HG03280 (cell line): ENCODE data around the gene YBX1.
"Not testable (repeated sequence)": the region's sequence is repeated elsewhere in the genome, so short reads cannot be mapped to it uniquely, and the experiment has no call there.

Experiments used
- ATAC-seq: cut with Tn5 transposase; IDR thresholded peaks from one replicate; pipeline ENCODE4 v1.9.1; 2021; ENCODE audit warnings: mild to moderate bottlenecking, moderate library complexity; ENCODE audit not compliant: unreplicated experiment

Gene YBX1

GRCh38 chr1:42689912-42690311 is 7.7 kb downstream of the YBX1 start:
- ATAC-seq, result no peak

GRCh38 chr1:42690477-42691156 is 8.4 kb downstream of the YBX1 start:
- no peak for ATAC-seq

GRCh38 chr1:42691157-42691498 is 8.9 kb downstream of the YBX1 start:
- ATAC-seq, result no peak

DNA sequence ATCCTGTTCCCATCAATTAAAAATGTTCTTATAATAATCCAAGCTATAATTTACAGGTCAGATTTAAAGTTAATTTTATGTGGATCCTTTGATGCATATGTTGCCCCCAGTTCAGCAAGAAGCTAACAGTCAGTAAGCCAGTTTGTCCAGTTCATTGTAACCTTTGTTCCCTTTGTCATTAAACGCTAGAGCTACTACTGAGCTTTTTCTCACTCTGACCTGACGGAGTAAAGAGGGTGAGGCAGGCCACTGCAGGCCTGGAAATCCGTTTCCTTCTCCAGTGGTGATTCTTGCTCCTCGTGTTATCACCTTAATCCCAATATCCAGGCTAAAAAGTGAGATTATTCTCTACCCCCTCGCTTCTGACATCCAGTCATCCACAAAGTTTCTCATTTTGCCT is 10.2 kb downstream of the YBX1 start:
- ATAC-seq, result no peak

- ATAC-seq, result no peak
These were observed 10.7 kb downstream of the YBX1 start for GRCh38 chr1:42692911-42693310.

GRCh38 chr1:42698081-42698813 is 16.0 kb downstream of the YBX1 start:
- no peak for ATAC-seq

GRCh38 chr1:42700006-42700405 is 17.8 kb downstream of the YBX1 start:
- ATAC-seq, result no peak

- no peak for ATAC-seq
These were observed 21.8 kb downstream of the YBX1 start for GRCh38 chr1:42703888-42704464.

GRCh38 chr1:42712808-42713207 is 30.6 kb downstream of the YBX1 start:
- not testable (repeated sequence) for ATAC-seq

- ATAC-seq, result no peak
These were observed 31.1 kb downstream of the YBX1 start for GRCh38 chr1:42713293-42713692.

DNA sequence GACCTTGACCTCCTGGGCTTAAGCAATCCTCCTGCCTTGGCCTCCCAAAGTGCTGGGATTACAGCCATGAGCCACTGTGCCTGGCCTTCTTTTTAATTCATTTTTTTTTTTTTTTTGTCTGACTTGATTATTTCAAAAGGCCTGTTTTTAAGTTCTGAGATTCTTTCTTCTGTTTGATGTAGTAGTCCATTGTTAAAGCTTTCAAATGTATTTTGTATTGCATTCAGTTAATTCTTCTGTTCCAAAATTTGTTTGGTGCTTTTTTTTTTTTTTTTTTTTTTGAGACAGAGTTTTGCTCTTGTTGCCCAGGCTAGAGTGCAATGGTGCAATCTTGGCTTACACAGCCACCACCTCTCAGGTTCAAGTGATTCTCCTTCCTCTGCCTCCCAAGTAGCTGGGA is 32.2 kb downstream of the YBX1 start:
- ATAC-seq, result not testable (repeated sequence)

DNA sequence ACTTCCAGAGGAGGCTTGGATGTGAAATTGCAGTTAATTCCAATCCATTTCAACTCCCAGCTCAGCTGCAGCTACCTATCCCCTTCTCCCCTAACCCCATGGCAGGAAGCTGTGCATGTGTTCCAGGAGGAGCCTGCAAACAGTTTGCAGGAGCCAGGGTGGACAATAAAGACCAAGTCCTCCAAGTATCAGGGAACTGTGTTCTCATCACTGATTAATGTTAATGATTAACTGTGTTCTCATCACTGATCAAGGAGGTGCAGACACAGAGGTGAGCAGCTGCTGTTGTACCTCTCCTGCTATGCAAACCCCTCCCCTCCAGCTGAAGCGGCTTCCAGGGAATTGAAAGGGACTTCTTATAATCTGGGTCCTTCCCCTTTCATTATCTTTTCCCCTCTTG is 38.6 kb downstream of the YBX1 start:
- no peak for ATAC-seq

- ATAC-seq, result no peak
These were observed 39.7 kb downstream of the YBX1 start for GRCh38 chr1:42721926-42722325.

- ATAC-seq, result not testable (repeated sequence)
These were observed 40.2 kb downstream of the YBX1 start for GRCh38 chr1:42722403-42722802.

DNA sequence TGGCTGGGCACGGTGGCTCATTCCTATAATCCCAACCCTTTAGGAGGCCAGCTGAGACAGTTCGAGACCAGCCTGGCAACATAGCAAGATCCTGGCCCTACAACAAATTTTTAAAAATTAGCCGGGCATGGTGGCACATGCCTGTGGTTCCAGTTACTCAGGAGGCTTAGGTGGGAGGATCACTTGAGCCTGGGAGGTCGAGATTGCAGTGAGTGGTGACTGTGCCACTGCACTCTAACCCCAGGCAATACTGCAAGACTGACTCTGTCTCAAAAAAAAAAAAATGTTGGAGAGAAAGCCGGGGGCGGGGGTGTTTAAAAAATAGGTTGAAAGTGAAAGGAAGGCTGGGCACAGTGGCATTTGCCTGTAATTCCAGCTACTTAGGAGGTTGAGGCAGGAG is 41.3 kb downstream of the YBX1 start:
- no peak for ATAC-seq

DNA sequence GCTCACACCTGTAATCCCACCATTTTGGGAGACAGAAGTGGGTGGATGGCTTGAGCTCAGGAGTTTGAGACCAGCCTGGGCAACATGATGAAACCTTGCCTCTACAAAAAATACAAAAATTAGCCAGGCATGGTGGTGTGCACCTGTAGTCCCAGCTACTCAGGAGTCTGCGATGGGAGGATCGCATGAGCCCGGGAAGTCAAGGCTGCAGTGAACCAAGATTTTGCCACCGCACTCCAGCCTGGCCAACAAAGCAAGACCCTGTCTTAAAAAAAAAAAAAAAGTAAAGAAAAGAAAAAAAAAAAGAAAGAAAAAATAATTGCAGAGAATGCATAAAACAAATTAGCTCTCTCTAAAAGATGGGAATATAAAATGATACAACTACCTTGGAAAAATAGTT is 43.6 kb downstream of the YBX1 start:
- not testable (repeated sequence) for ATAC-seq

DNA sequence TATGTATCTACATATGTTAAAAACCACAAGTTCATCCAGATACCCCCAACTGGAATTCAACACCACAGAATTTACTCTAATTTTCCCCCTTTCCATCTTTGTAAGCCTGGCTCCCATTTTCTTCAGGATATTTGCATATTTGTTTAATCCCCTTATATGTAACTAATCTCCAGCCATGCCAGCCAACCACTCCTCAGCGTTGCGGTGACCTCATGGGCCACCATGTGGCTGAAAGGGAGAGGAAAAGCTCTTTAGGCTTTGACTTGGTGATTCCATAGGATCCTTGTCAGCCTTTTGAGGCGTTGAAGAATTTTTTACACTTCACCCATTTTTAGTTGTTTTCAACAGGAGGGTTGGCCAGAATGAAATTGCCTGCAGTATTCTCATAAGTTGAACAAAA is 47.8 kb downstream of the YBX1 start:
- no peak for ATAC-seq

DNA sequence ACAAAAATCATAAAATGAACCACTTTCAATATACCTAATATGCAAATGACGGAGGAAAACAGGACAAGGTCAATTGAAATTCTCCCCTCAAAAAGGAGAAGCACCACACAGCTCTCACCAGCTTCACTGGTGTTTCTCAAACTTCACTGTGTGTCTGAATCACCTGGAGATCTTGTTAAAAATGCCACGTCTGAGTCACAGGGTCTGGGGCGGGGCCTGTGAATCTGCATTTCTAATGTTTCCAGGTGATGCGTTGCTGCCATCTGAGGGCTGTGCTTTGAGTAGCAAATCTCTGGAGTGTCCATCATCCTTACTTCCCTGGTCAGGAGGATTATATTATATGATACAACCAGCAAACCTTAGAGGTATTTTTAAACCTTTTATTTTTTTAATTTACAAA is 48.8 kb downstream of the YBX1 start:
- no peak for ATAC-seq

GRCh38 chr1:42731585-42731984 is 49.4 kb downstream of the YBX1 start:
- no peak for ATAC-seq

- no peak for ATAC-seq
These were observed 50.0 kb downstream of the YBX1 start for GRCh38 chr1:42732126-42732680.

GRCh38 chr1:42733415-42734200 is 51.4 kb downstream of the YBX1 start:
- ATAC-seq, result no peak
